GM21526 (cell line): ENCODE results near the gene CCDC83.
"Not testable (repeated sequence)": the region's sequence is repeated elsewhere in the genome, so short reads cannot be mapped to it uniquely, and the experiment has no call there.

Experiments
- ATAC-seq: cut with Tn5 transposase; IDR thresholded peaks from one replicate; pipeline ENCODE4 v1.9.1; 2021; ENCODE audit warnings: moderate library complexity; ENCODE audit not compliant: unreplicated experiment, low FRiP score

Gene CCDC83

DNA sequence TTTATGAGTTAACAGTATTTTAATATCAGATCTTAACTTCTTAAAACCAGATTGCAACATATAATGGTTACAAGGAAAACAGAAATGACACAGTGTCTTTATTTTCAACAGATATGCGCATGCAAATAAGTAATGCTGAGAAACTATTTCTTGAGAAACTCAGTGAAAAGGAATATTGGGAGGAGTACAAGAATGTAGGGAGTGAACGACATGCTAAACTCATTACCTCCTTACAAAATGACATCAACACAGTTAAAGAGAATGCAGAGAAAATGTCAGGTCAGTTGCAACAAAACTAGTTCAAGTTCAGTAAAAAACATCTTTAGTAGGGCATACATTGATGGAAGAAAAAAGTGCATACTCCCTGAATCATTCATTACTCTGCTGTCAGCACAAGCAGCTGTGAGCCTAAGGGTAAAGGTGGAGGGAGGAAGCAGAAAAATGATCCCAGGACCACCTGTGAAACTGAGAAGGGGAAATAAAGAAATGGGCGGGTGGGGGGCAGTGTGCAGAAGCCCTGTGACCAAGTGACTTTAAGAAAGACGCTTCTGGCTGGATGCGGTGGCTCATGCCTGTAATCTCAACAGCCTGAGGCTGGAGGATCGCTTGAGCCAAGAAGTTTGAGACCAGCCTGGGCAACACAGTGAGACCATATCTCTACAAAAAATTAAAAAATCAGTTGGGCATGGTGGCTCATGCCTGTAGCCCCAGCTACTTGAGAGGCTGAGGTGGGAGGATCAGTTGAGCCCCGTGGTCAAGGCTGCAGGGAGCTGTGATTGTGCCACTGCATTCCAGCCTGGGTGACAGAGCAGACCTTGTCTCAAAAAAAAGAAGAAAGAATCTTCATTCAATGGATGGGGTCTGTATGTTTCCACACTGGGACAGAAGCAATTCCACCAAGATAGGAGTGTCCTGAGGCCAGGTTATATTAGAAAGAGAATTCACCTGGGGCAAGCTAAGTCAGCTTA is 31.2 kb downstream of the CCDC83 start:
- no peak for ATAC-seq

DNA sequence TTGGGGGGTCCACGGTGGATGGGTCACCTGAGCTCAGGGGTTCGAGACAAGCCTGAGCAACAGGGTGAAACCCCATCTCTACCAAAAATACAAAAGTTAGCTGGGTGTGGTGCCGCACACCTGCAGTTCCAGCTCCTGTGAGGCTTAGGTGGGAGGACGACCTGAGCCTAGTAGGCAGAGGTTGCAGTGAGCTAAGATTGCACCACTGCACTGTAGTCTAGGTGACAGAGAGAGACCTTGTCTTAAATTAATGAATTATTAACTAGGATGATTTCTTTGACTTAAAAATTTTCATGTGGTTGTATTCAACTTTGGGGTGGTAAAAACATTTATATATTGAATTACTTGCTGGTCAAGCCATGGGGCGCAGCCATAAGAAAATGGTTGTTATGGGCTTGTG is 33.9 kb downstream of the CCDC83 start:
- no peak for ATAC-seq

DNA sequence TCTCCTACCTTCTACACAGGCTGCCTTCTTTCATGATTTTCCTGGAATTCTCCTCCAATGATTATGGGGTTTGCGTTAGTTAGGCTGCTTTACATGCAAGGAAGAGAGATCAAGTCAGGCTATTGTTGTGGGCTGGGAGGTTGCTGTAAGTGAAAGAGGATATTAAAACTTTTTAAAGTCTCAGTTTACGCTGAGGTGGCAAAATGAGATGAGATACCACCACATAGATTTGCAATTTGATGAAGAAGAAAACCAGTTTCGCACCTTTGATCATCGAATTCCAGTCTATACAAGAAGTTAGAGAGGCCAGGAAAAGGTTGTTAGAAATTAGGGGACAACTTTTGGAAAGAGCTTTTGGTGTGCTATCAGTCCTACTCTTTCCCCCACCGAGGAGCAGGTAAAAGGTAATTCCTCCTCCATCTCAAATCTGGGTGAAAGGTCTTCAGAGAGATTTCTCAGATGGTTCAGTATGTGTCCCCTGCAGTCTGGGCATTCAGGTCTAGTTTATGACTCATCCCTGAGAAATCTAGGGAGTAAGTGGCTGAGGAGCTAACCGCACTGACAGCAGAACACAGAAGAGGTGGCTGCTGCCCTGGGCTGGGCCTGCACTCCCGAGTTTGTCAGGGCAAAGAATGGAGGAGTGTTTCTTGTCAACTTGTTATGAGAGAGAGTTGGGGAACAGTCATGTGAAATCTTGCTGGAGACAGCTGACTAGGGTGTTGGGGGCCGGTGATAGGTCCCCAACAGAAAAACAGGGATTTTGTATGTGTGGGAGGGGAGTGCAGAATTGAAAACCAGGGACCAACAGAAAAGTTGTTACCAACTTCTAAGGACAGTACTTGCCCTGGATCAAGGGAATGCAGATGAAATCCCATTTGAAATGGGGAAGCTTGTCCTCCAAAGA is 34.7 kb downstream of the CCDC83 start:
- no peak for ATAC-seq

DNA sequence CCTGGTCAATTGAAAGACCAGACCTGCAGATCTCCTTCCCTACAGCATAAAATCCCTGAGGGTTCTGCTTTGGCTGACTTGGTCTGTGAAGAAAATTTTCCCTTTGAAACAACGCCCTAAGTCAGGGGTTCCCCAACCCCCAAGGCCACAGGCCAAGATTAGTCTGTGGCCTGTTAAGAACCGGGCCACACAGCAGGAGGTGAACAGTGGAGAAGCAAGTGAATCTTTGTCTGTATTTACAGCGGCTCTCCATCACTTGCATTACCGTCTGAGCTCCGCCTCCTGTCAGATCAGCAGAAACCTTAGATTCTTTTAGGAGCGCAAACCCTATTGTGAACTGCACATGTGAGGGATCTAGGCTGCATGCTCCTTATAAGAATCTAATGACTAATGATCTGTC is 38.2 kb downstream of the CCDC83 start:
- no peak for ATAC-seq

DNA sequence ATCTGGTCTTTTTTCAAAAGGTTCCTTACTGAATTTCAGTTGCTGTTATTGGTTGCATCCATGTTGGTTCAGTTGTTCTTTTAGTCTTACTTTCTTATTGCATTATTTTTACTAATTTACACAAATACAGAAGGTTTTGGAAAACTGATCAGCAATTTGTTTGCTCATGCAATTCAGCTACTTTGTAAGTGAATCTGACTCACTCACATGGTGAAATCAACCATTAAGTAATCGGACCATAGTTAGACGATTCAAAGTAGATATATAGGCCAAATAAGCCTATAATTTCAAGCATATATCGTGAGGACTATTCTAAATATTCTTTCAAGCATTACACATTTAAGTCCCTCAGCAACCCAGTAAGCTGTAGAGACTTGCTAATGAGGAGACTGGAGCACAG is 41.7 kb downstream of the CCDC83 start:
- no peak for ATAC-seq

DNA sequence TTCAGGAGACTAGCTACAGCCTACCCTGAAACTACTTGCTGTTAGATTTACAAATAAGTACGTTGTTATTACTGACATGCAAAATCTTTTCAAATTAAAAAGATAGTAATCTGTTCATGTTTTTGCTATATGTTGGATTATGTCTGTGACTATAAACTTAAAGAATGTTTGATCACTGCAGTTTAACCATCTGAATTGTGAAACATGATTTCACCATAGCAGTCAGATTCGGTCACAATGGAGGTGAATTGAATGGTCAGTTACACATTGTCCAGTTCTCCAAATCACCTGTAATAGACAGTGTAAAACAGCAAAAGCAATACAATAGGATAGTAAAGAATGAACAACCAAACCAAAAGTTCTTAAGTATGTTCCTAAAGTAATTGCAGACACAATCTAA is 43.3 kb downstream of the CCDC83 start:
- no peak for ATAC-seq

DNA sequence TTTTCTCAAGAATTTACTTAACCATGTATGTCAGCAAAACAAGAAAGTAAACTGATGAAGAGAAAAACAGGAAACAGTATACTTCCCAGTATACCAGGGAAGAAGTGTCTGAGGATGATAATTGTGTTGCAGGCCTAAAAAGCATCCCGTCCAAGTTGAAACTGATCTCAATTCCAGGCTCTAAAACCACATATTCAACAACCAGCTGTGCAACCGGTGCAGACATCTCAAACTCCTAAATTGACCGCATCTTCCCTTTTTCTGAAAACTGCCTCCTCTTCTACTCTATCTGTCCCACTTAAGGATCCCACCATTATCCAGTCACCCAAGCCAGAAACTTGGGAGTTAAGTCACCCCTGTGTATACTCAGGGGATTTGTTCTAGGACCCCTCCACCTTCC is 47.2 kb downstream of the CCDC83 start:
- no peak for ATAC-seq

DNA sequence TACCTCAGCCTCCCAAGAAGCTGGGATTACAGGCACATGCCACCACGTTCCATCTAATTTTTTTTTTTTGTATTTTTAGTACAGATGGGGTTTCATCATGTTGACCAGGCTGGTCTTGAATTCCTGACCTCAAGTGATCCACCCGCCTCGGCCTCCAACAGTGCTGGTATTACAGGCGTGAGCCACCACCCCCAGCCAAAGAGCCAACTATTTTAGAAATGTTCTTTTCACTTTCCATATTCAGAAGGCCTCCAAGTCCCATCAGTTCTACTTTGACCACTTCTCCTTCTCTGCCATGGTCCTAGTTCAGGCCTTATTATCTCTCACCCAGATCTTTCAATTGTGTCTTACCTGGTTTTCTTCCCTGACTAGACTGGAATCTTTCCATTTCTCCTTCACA is 48.2 kb downstream of the CCDC83 start:
- ATAC-seq, result no peak

DNA sequence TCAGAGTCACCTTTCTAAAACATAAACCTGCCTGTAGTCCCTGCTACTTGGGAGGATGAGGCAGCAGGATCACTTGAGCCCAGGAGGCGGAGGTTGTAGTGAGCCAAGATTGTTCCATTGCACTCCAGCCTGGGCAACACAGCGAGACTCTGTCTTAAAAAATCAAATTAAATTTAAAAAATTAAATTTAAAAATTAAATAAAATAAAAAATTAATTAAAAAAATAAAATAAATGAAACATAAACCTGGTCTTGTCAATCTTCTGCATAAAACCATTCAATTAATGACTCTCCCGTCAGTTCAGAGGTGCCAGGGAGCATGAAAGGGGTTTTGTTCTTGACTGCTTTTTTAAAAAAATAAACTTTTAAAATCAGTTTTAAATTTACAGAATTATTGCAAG is 48.6 kb downstream of the CCDC83 start:
- ATAC-seq, result no peak

DNA sequence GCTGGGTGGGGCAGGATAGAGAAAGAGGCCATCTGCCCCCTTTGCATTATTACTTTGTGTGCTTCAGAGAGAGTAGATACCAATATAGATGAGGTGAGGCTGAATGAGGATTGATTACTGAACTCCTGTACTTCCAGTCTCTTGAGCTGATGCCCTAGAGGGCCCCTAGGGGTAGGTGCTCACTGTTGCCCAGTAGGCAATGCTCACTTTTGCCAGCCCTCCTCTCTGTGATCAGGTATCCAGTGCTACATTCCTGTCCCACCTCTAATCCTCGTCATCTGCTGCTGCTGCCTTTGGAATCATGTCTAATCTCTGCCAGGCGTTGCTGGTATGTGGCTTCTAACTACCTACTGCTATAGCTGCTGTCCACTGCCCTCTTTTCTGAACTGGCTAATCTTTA is 57.2 kb downstream of the CCDC83 start:
- ATAC-seq, result no peak

DNA sequence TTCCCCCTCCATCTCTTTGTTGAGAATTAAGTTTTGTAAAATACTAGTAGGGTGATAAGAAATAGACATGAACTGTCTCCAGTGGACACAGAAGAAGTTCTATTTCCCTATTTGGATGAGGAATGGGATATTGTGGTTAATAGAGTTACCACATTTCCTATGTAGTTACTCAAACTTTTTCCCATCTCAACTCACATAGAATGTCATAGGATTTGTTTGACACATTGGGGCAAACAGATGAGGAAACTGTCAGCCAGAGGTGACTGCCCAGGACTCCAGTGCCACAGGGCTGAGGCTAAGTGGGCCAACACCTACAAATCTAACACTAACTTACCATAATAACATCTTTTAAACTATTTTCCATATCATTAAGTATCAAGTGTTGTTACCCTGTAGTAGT is 58.3 kb downstream of the CCDC83 start:
- no peak for ATAC-seq

DNA sequence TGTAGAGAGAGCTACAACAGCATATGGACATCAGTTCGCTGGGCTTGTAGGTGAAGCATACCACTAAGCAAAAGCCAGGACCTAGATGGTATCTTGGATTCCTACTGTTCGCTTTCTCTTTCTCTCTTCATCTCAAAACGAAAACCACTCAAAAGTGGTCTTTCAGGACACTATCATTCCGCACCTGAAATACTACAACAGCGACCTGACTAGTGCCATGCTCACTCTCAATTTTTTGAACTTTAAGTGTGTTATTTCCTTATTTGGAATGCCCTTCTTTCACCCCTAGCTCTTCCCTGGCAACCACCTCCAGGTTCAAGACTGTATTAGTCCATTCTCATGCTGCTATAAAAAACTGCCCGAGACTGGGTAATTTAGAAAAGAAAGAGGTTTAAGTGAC is 59.2 kb downstream of the CCDC83 start:
- no peak for ATAC-seq

DNA sequence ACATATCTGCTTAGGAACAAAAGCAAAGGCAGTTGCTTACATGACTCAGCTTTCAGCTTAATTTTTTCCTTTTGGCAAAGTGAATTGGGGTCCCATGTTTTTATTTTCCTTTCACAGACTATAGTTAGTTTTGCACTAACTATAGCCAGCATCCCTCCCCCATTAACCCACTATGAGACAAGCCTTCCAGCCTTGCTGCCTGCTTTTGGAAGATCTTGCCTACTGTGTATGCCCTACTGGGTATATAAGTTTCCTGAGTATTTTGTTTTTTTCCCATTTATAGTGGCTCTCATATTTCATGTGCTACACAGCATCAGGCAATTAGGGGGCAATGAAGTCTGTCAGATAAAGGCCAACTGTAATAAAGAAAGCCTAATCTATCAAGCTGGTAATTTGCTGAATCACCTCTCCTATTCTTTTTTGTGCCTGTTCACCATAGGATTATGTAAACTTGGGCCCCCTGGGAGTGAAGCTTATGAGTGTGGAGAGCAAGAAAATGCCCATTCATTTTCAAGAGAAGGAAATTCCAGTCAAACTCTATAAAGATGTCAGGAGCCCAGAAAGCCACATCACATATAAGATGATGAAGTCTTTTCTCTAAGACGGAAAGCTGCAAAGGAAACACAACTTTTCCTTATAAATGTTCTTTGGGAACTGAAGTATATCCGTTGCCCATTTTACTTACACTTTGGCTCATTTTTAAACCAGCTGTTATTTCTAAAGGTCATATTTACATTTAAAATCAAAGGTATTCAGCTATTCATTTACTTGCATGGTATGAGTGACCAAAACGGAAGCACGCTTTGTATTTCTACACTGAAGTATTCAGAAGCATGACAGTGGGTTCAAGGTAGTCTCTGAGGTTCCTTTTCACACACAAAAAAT is 64.0 kb downstream of the CCDC83 start:
- ATAC-seq, result no peak

DNA sequence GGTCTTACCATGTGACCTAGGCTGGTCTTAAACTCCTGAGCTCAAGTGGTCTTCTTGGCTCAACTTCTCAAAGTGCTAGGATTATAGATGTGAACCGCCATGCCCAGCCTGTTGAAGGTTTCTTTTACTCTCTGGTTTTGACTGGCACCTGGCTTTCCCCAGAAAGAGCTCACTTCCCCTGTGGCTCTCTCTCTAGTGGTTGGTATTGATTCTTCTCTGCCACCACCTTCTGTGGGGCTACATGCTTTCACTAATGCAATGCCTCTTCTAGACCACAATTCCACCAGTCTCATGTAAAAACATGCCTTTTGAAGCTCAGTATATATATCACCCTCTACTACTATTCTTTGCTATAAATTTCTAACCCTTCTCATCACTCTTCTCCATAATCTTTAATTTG is 67.2 kb downstream of the CCDC83 start:
- no peak for ATAC-seq

DNA sequence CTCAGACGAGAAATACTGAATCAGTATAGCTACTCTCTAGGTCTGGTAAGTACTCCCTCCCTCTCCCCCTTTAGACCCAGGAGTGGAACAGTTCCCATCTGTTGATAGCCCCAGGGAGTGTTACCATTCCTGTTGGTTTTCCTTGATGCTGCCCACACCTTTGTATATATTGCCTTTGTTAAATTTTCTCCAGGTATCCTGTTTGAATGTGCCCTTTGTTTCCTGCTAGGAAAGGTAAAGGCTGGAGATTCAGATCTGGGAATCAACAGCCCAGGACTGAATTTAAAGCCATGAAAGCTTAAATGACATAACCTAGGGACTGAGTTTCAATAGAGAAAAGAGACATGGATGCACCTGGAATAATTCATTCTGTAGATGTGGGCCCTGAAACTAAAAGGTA is 68.3 kb downstream of the CCDC83 start:
- no peak for ATAC-seq

DNA sequence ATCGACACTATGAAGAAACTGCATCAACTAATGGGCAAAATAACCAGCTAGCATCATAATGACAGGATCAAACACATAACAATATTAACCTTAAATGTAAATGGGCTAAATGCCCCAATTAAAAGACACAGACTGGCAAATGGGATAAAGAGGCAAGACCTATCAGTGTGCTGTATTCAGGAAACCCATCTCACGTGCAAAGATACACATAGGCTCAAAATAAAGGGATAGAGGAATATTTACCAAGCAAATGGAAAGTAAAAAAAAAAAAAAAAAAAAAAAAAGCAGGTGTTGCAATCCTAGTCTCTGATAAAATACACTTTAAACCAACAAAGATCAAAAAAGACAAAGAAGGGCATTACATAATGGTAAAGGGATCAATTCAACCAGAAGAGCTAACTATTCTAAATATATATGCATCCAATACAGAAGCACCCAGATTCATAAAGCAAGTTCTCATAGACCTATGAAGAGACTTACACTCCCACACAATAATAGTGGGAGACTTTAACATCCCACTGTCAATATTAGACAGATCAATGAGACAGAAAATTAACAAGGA is 71.6 kb downstream of the CCDC83 start:
- ATAC-seq, result not testable (repeated sequence)

DNA sequence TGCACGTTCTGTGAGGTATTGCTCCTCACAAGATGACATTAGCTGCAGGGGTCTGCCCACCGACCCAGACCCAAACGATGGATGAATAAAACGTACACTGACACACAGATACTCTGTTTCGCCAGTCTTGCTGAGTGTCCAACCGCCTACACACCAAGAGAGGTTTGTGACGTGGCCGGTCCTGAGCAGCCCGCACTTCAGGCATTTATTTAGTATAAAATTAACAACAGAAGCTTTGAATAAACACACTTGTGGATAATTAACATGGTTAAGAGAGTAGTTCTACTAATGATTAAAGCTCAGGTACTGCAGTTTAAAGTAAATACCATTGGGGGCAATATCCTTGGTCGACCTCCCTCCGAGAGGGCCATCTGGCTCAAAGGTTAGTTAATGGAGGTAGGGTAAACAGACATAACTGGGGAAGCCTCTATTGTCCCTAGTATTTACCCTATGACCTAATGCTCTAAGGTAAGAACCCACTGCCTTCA is 75.7 kb downstream of the CCDC83 start:
- ATAC-seq, result no peak

DNA sequence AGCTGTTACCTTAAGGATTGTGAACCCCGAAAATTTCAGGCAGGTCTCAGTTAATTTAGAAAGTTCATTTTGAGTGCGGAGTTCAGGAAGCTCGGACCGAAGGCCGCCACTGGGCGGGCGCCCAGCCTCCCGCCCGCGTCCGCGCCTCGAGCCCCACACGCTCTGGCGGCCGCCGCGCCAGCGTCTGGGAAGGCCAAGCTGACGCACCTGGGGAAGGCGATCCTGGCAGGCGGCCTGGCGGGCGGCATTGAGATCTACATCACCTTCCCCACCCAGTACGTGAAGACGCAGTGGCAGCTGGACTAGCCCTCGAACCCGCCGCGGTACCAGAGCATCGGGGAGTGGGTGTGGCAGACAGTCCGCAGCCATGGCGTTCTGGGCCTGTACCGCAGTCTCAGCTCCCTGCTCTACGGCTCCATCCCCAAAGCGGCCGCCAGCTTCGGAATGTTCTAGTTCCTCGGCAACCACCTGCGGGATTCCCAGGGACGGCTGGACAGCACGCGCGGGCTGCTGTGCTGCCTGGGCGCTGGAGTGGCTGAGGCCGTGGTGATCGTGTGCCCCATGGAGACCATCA is 79.5 kb downstream of the CCDC83 start:
- no peak for ATAC-seq

DNA sequence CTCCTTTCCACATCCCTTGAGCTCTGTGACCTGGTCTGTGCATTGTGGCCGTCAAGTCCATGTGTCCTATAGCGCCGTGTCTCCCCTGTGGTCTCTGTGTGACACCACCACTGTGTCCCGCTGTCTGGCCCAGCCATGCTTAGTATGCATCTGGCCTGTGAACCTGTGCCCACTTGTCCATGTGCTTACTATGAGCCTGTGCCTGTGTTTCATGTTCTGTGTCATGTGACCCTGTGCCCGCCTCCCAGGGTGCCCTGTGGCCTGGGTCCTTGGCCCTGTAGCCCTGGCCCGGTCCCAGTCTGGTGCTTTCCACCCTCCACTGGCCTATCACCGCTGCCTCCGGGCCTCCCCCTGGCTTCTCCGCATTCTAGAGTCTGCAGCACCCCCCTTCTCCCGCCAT is 80.6 kb downstream of the CCDC83 start:
- no peak for ATAC-seq

DNA sequence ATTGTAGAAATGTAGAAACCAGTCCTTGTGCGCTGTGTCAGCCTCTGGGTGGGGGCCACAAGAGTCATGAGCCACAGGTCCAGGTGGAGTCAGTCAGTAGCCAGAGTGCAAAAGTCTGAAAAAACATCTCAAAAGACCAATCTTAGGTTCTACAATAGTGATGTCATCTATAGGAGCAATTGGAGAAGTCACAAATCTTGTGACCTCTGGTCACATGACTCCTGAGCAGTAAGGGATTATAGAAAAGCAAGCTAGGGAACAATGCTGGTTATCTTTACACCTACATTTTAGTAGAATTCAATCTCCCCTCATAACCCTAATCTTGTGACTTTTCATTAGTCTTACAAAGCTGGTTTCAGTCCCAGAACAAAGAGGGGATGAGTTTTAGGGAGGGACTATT is 82.7 kb downstream of the CCDC83 start:
- no peak for ATAC-seq
